PFSK-1 (cell line): ENCODE results near the gene KMT5B.

Experiments used
- FOXP2 ChIP-seq: optimal IDR thresholded peaks from 2 replicates; pipeline ENCODE3; 2011; ENCODE audit warnings: borderline replicate concordance, control low read depth, inconsistent platforms; ENCODE audit not compliant: insufficient read depth; ENCODE audit errors: extremely low read length, extremely low read depth
- POLR2AphosphoS5 ChIP-seq: IDR thresholded peaks from 2 replicates; pipeline ENCODE4 v1.6.1; 2012; ENCODE audit warnings: low read depth, mild to moderate bottlenecking, control low read depth, low read length, moderate library complexity
- SIN3A ChIP-seq: IDR thresholded peaks from 2 replicates; pipeline ENCODE4 v1.6.1; 2012; ENCODE audit warnings: mild to moderate bottlenecking, low read length, moderate library complexity, borderline replicate concordance; ENCODE audit not compliant: insufficient read depth
- TAF1 ChIP-seq: IDR thresholded peaks from 2 replicates; pipeline ENCODE4 v1.6.1; 2012; ENCODE audit warnings: low read length, control low read depth, borderline replicate concordance; ENCODE audit not compliant: insufficient read depth
- TF ChIP-seq, protein P1 (sequence below), 2 experiments: IDR thresholded peaks; 2 replicates each; pipeline versions ENCODE4 v1.6.1 to v1.8.0; 2011 to 2012; ENCODE audit warnings: low read depth in 2 of 2, low read length in 2 of 2, control low read depth in 1 of 2, inconsistent platforms in 1 of 2, mild to moderate bottlenecking in 1 of 2, moderate library complexity in 1 of 2; ENCODE audit not compliant: insufficient read depth in 1 of 2

The KMT5B gene

DNA sequence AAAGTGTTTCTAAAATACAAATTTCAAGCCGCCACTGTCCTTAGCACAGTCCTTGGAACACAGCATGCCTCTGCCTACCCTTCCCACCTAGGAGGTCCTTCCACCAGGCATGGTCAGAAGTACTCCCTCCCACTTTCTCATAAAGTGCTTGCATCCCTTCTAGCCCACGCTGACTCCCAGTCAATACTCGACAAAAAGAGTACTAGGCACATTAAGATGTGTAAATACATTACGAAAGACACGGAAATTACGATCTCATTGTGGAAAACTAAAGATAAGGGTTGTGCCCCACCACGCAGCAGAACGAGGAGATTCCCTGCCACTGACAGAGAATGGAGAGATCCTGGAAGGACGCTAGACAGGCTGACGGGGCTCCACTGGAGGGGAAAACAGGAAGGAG lies 105.4 kb downstream of the KMT5B start:
- TF ChIP-seq FOXP2 (no peak), POLR2AphosphoS5 (no peak), SIN3A (no peak), TAF1 (no peak)
- TF ChIP-seq, protein P1, sequence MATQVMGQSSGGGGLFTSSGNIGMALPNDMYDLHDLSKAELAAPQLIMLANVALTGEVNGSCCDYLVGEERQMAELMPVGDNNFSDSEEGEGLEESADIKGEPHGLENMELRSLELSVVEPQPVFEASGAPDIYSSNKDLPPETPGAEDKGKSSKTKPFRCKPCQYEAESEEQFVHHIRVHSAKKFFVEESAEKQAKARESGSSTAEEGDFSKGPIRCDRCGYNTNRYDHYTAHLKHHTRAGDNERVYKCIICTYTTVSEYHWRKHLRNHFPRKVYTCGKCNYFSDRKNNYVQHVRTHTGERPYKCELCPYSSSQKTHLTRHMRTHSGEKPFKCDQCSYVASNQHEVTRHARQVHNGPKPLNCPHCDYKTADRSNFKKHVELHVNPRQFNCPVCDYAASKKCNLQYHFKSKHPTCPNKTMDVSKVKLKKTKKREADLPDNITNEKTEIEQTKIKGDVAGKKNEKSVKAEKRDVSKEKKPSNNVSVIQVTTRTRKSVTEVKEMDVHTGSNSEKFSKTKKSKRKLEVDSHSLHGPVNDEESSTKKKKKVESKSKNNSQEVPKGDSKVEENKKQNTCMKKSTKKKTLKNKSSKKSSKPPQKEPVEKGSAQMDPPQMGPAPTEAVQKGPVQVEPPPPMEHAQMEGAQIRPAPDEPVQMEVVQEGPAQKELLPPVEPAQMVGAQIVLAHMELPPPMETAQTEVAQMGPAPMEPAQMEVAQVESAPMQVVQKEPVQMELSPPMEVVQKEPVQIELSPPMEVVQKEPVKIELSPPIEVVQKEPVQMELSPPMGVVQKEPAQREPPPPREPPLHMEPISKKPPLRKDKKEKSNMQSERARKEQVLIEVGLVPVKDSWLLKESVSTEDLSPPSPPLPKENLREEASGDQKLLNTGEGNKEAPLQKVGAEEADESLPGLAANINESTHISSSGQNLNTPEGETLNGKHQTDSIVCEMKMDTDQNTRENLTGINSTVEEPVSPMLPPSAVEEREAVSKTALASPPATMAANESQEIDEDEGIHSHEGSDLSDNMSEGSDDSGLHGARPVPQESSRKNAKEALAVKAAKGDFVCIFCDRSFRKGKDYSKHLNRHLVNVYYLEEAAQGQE (IDR thresholded peaks at IDR 0.05; ENCODE audit: insufficient read depth in 1 of 2, low read depth in 2 of 2, low read length in 2 of 2) = no peak

DNA sequence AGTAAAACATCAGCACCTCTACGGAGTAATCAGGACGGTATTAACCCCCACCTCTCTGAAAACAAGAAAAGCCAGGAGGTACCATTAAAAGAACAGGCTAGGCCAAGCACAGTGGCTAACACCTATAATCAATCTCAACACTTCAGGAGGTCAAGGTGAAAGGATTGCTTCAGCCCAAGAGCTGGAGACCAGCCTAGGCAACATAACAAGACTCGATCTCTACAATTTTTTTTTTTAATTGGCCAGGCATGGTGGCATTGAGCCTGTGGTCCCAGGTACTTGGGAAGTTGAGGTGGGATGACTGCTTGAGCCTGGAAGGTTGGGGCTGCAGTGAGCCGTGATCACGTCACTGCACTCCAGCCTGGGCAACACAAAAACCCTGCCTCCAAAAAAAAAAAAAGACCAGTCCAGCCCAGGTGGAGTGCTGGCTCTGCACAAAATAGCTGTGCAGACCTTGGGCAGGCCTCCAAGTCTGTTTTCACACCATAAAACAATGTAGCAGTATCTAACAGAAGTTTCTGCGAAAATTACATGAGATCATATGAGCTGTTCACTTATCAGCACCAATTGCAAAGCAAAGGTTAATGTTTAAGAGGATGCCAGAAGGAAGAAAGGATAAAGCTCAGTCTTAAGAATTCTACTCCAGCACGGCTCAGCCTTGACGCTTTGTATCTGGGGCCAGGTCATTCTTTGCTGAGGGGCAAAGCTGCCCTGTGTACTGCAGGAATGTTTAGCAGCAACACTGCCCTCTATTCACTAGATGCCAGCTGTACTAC lies 106.7 kb downstream of the KMT5B start:
- TF ChIP-seq SIN3A = no peak
